Suppressor macrophage treated with lipopolysaccharide for 1 hour (primary cell): ENCODE data around the gene EFEMP2.
"Not testable (repeated sequence)": the region's sequence is repeated elsewhere in the genome, so short reads cannot be mapped to it uniquely, and the experiment has no call there.

ENCODE experiments used
- DNase-seq, 3 donors: peaks; one replicate each; pipeline ENCODE4 v3.0.0-alpha.2; 2020 to 2022

The EFEMP2 gene

GRCh38 chr11:65854161-65854592 is 18.4 kb downstream of the EFEMP2 start:
- DNase-seq = no peak

GRCh38 chr11:65853246-65853979 is 19.2 kb downstream of the EFEMP2 start:
- no peak for DNase-seq

- no peak for DNase-seq
Observed at GRCh38 chr11:65852508-65853245, 19.9 kb downstream of the EFEMP2 start.

GRCh38 chr11:65851811-65852507 is 20.6 kb downstream of the EFEMP2 start:
- DNase-seq = no peak

GRCh38 chr11:65851083-65851579 is 21.5 kb downstream of the EFEMP2 start:
- peak in 2 of 3 donors; percentile 24 to 41 for DNase-seq

GRCh38 chr11:65850217-65851082 is 22.1 kb downstream of the EFEMP2 start:
- DNase-seq = no peak

GRCh38 chr11:65849771-65850216 is 22.8 kb downstream of the EFEMP2 start:
- no peak for DNase-seq

- DNase-seq = no peak
Observed at GRCh38 chr11:65849366-65849765, 23.2 kb downstream of the EFEMP2 start.

GRCh38 chr11:65848693-65849092 is 23.9 kb downstream of the EFEMP2 start:
- not testable (repeated sequence) for DNase-seq

GRCh38 chr11:65847746-65848145 is 24.9 kb downstream of the EFEMP2 start:
- DNase-seq = no peak

GRCh38 chr11:65844231-65844872 is 28.2 kb downstream of the EFEMP2 start:
- no peak for DNase-seq

GRCh38 chr11:65843811-65844210 is 28.8 kb downstream of the EFEMP2 start:
- DNase-seq = no peak

- no peak for DNase-seq
Observed at GRCh38 chr11:65842144-65842543, 30.5 kb downstream of the EFEMP2 start.

- DNase-seq = no peak
Observed at GRCh38 chr11:65834202-65834601, 38.4 kb downstream of the EFEMP2 start.

GRCh38 chr11:65833297-65834030 is 39.1 kb downstream of the EFEMP2 start, which contains the start of gene SNX32:
TSS of gene SNX32 (plus strand) at chr11:65833963. CDS start at chr11:65834066, 103 bp downstream.
- DNase-seq = peak; percentile 95 to 97 (median 96)

- not testable (repeated sequence) for DNase-seq
Observed at GRCh38 chr11:65832231-65832630, 40.4 kb downstream of the EFEMP2 start.

GRCh38 chr11:65829459-65829858 is 43.1 kb downstream of the EFEMP2 start:
- no peak for DNase-seq

- no peak for DNase-seq
Observed at GRCh38 chr11:65826984-65827735, 45.4 kb downstream of the EFEMP2 start.

- no peak for DNase-seq
Observed at GRCh38 chr11:65822776-65823528, 49.6 kb downstream of the EFEMP2 start.
